ENCODE data around the gene ANK2. TPM values are rescaled to one million over a fixed set of nuclear protein-coding genes. Genes with fewer than 3 reads are reported as not detected.
A peak's percentile ranks its signal among the peaks of the same experiment; 100 is the strongest.

The ANK2 gene
- total RNA-seq, 1 donor from 2014 or later: 112 TPM

- DNase-seq (ENCODE audit: low read depth): no peak
These were observed 339.7 kb downstream of the ANK2 start for GRCh38 chr4:113389160-113389559.

- no peak for DNase-seq (ENCODE audit: low read depth)
These were observed 341.4 kb downstream of the ANK2 start for GRCh38 chr4:113390850-113391249.

GRCh38 chr4:113394108-113394729 lies 344.8 kb downstream of the ANK2 start:
- no peak for DNase-seq (ENCODE audit: low read depth)

- DNase-seq (ENCODE audit: low read depth): peak; percentile 93
These were observed 345.5 kb downstream of the ANK2 start for GRCh38 chr4:113394730-113395530.

GRCh38 chr4:113397114-113397701 lies 347.8 kb downstream of the ANK2 start:
- peak; percentile 77 for DNase-seq (ENCODE audit: low read depth)

GRCh38 chr4:113398441-113399143 lies 349.1 kb downstream of the ANK2 start:
- no peak for DNase-seq (ENCODE audit: low read depth)

- DNase-seq (ENCODE audit: low read depth): no peak
These were observed 354.7 kb downstream of the ANK2 start for GRCh38 chr4:113404167-113404571.

GRCh38 chr4:113404841-113405240 lies 355.4 kb downstream of the ANK2 start:
- DNase-seq (ENCODE audit: low read depth): peak; percentile 30

- DNase-seq (ENCODE audit: low read depth): no peak
These were observed 356.6 kb downstream of the ANK2 start for GRCh38 chr4:113405874-113406722.

GRCh38 chr4:113406723-113407016 lies 357.2 kb downstream of the ANK2 start:
- no peak for DNase-seq (ENCODE audit: low read depth)

GRCh38 chr4:113407409-113407808 lies 358.0 kb downstream of the ANK2 start:
- no peak for DNase-seq (ENCODE audit: low read depth)

GRCh38 chr4:113409181-113409580 lies 359.7 kb downstream of the ANK2 start:
- DNase-seq (ENCODE audit: low read depth): no peak

GRCh38 chr4:113410686-113411085 lies 361.2 kb downstream of the ANK2 start:
- no peak for DNase-seq (ENCODE audit: low read depth)

- peak; percentile 64 for DNase-seq (ENCODE audit: low read depth)
These were observed 362.1 kb downstream of the ANK2 start for GRCh38 chr4:113411496-113411938.

GRCh38 chr4:113419631-113420030 lies 370.2 kb downstream of the ANK2 start:
- DNase-seq (ENCODE audit: low read depth): no peak

GRCh38 chr4:113420938-113421337 lies 371.5 kb downstream of the ANK2 start:
- DNase-seq (ENCODE audit: low read depth): no peak

GRCh38 chr4:113423631-113424030 lies 374.2 kb downstream of the ANK2 start:
- no peak for DNase-seq (ENCODE audit: low read depth)

GRCh38 chr4:113433116-113433515 lies 383.7 kb downstream of the ANK2 start:
- no peak for DNase-seq (ENCODE audit: low read depth)
